Stomach smooth muscle (tissue), 2 donors: Measurements from ENCODE around the gene DAP.
"Not testable (repeated sequence)": the region's sequence is repeated elsewhere in the genome, so short reads cannot be mapped to it uniquely, and the experiment has no call there.

Experiments
- H3K27ac ChIP-seq: one replicate; pipeline ENCODE4 v1.7.0; 2013; ENCODE audit warnings: mild to moderate bottlenecking, low read length, inconsistent platforms
- H3K27me3 ChIP-seq, 2 donors: one replicate each; pipeline ENCODE4 v1.7.0; 2013; ENCODE audit warnings: low read length in 2 of 2; ENCODE audit not compliant: insufficient read depth in 2 of 2, control insufficient read depth in 1 of 2
- H3K36me3 ChIP-seq, 2 donors: one replicate each; pipeline ENCODE4 v1.7.0; 2013; ENCODE audit warnings: low read length in 2 of 2; ENCODE audit not compliant: control insufficient read depth in 2 of 2, insufficient read depth in 2 of 2
- H3K4me1 ChIP-seq: one replicate; pipeline ENCODE4 v1.7.0; 2013; ENCODE audit warnings: low read length; ENCODE audit not compliant: control insufficient read depth, insufficient read depth
- H3K4me3 ChIP-seq, 2 donors: one replicate each; pipeline ENCODE4 v1.7.0; 2013; ENCODE audit warnings: low read length in 2 of 2
- H3K9ac ChIP-seq, 2 donors: one replicate each; pipeline ENCODE4 v1.7.0; 2013; ENCODE audit warnings: low read length in 2 of 2, mild to moderate bottlenecking in 1 of 2
- H3K9me3 ChIP-seq, 2 donors: one replicate each; pipeline ENCODE4 v1.7.0; 2013; ENCODE audit warnings: low read length in 2 of 2; ENCODE audit not compliant: control insufficient read depth in 2 of 2
- donor health status: healthy.
- donor health status: Pancreatic carcinoma.

DAP gene

GRCh38 chr5:10636363-10637142 is 124.5 kb downstream of the DAP start:
- no peak overlapping the region for H3K4me3 ChIP-seq
- H3K4me1 ChIP-seq = no peaks in the 10 kb centered on the region
- no peaks in the 10 kb centered on the region for H3K36me3 ChIP-seq
- no peak overlapping the region for H3K27ac ChIP-seq
- H3K9me3 ChIP-seq = no peaks in the 10 kb centered on the region
- no peak overlapping the region for H3K9ac ChIP-seq
- H3K27me3 ChIP-seq = peaks cover 6 to 9% of the 10 kb centered on the region in 2 donors

- Histone ChIP-seq H3K9me3 (no peaks in the 10 kb centered on the region), H3K27ac (no peak overlapping the region), H3K9ac (no peak overlapping the region), H3K27me3 (peaks cover 7 to 9% of the 10 kb centered on the region in 2 donors), H3K4me3 (no peak overlapping the region), H3K36me3 (no peaks in the 10 kb centered on the region), H3K4me1 (no peaks in the 10 kb centered on the region)
Observed at GRCh38 chr5:10635867-10636350, 125.1 kb downstream of the DAP start.

DNA sequence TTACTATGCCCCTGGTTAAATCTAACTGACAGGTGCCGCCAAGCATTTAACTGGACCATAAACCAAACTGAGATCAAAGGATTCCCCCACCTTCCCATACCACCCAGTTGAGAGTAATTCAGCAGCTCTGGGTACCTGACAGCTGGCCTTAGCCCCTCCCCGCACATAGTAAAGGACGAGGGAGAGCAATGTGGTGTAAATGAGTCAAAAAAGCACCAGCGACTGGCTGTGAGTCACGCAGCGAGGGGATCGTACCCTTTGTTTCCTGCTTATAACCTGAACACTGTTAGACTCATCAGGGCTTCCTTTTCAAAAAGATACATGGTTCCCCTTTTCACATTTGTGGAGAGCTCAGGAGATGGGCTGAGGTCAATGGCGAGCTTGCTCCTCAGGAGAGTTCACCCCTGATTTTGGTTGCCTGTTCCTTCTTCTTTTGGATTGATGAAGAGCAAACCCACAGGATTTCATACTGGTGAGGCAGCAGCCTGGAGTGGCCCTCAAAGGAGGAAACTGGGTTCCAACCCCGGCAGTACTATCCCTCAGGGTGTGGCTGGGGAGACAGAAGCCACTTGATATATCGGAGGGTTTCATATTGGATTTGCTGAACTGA is 125.7 kb downstream of the DAP start:
- H3K27me3 ChIP-seq = peaks cover 8 to 9% of the 10 kb centered on the region in 2 donors
- H3K9me3 ChIP-seq = no peaks in the 10 kb centered on the region
- H3K9ac ChIP-seq = no peak overlapping the region
- no peak overlapping the region for H3K27ac ChIP-seq
- no peak overlapping the region for H3K4me3 ChIP-seq
- no peaks in the 10 kb centered on the region for H3K36me3 ChIP-seq
- H3K4me1 ChIP-seq = no peaks in the 10 kb centered on the region

DNA sequence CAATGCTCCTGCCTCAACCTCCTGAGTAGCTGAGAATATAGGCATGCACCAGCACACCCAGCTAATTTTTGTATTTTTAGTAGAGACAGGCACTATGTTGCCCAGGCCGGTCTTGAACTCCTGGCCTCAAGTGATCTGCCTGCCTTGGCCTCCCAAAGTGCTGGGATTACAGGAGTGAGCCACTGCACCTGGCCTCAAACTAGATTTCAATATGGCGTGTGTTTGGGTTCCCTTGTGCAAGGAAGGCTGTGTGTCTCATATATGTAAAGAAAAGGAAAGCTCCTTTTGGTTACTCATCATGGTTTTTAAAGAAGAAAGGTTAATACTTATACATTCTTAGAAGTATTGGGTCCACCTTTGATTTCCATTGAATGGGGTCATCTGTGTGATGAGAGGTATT is 126.5 kb downstream of the DAP start:
- no peak overlapping the region for H3K27ac ChIP-seq
- H3K9me3 ChIP-seq = no peaks in the 10 kb centered on the region
- H3K27me3 ChIP-seq = peaks cover 8 to 14% of the 10 kb centered on the region in 2 donors
- no peak overlapping the region for H3K4me3 ChIP-seq
- no peaks in the 10 kb centered on the region for H3K4me1 ChIP-seq
- H3K36me3 ChIP-seq = no peaks in the 10 kb centered on the region
- H3K9ac ChIP-seq = no peak overlapping the region

- no peak overlapping the region for H3K27ac ChIP-seq
- H3K4me3 ChIP-seq = no peak overlapping the region
- H3K27me3 ChIP-seq = peaks cover 8 to 14% of the 10 kb centered on the region in 2 donors
- no peaks in the 10 kb centered on the region for H3K36me3 ChIP-seq
- no peaks in the 10 kb centered on the region for H3K4me1 ChIP-seq
- no peak overlapping the region for H3K9ac ChIP-seq
- no peaks in the 10 kb centered on the region for H3K9me3 ChIP-seq
Observed at GRCh38 chr5:10634050-10634449, 127.0 kb downstream of the DAP start.

DNA sequence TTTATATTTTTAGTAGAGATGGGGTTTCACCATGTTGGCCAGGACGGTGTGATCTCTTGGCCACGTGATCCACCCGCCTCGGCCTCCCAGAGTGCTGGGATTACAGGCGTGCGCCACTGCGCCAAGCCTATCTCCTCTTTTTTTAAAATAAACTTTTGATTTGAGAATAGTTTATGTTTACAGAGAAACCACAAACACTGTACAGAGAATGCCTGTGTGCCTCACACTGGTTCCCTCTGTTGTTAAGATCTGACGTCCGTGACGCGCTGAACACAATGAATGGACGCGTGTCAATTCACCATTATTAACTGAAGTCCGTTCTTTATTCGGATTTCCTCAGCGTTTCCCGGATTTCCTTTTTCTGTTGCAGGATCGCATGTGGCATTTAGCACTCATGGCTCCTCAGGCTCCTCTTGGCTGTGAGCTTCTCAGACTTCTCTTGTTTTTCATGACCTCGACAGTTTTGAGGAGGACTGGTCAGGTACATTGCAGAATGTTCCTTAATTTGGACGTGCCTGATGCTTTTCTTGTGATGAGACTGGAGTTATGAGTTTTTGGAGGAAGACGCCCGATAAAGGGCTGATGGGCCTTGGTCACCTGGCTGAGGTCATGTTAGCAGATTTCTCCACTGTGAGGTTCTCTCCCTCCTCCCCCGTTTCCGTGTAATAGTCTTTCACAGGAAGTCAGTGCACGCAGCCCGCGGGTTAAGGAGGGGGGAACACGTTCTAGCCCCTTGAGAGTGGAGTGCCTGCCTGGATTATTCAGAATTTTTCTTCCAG is 127.6 kb downstream of the DAP start:
- Histone ChIP-seq H3K4me1 (no peaks in the 10 kb centered on the region), H3K4me3 (no peak overlapping the region), H3K9me3 (no peaks in the 10 kb centered on the region), H3K9ac (no peak overlapping the region), H3K27me3 (peaks cover 8 to 14% of the 10 kb centered on the region in 2 donors), H3K36me3 (no peaks in the 10 kb centered on the region), H3K27ac (no peak overlapping the region)

GRCh38 chr5:10632110-10632761 is 128.8 kb downstream of the DAP start:
- H3K4me3 ChIP-seq = no peak overlapping the region
- H3K4me1 ChIP-seq = peaks cover 2% of the 10 kb centered on the region
- H3K9me3 ChIP-seq = no peaks in the 10 kb centered on the region
- H3K36me3 ChIP-seq = no peaks in the 10 kb centered on the region
- H3K27me3 ChIP-seq = peaks cover 8 to 14% of the 10 kb centered on the region in 2 donors
- H3K27ac ChIP-seq = no peak overlapping the region
- no peak overlapping the region for H3K9ac ChIP-seq

GRCh38 chr5:10631316-10631996 is 129.6 kb downstream of the DAP start:
- no peak overlapping the region for H3K9ac ChIP-seq
- no peaks in the 10 kb centered on the region for H3K9me3 ChIP-seq
- no peaks in the 10 kb centered on the region for H3K36me3 ChIP-seq
- peaks cover 6 to 7% of the 10 kb centered on the region in 2 donors for H3K27me3 ChIP-seq
- peaks cover 2% of the 10 kb centered on the region for H3K4me1 ChIP-seq
- H3K4me3 ChIP-seq = no peak overlapping the region
- H3K27ac ChIP-seq = no peak overlapping the region

GRCh38 chr5:10630744-10631143 is 130.3 kb downstream of the DAP start:
- H3K4me3 ChIP-seq, H3K27ac ChIP-seq, H3K9me3 ChIP-seq, H3K27me3 ChIP-seq, H3K4me1 ChIP-seq, H3K9ac ChIP-seq, H3K36me3 ChIP-seq: not testable (repeated sequence)

DNA sequence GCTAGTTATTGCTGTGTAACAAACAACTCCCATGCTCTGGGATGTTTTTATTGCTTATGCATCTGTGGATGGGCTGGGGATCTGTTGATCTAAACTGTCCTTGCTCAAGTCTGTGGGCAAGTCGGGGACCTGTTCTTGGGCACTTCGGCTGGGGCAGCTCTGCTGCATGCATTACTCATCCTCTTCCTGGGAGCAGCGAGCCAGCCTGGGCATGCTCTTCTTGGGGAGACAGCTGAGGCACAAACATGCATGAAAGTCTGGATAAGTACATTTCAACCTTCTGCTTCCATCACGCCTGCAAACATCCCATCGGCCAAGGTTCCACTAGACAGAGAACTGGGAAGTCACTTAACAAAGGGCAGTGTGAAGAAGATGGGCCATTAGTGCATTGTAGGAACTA is 130.9 kb downstream of the DAP start:
- H3K4me1 ChIP-seq = peaks cover 2% of the 10 kb centered on the region
- peaks cover 3 to 5% of the 10 kb centered on the region in 2 donors for H3K27me3 ChIP-seq
- H3K36me3 ChIP-seq = no peaks in the 10 kb centered on the region
- H3K4me3 ChIP-seq = no peak overlapping the region
- no peak overlapping the region for H3K27ac ChIP-seq
- H3K9me3 ChIP-seq = no peaks in the 10 kb centered on the region
- no peak overlapping the region for H3K9ac ChIP-seq
